GM12878 (cell line): ENCODE data around the gene NXPH1. TPM values are rescaled to one million over a fixed set of nuclear protein-coding genes. Genes with fewer than 3 reads are reported as not detected.

Experiments
- BMI1 ChIP-seq: fragments of 450-650 bp; IDR thresholded peaks from 2 replicates; pipeline ENCODE4 v1.6.1; 2016; ENCODE audit warnings: mild to moderate bottlenecking, moderate library complexity, borderline replicate concordance
- CEBPZ ChIP-seq: fragments of 150-350 bp; IDR thresholded peaks from 2 replicates; pipeline ENCODE4 v1.6.1; 2016; ENCODE audit warnings: low read depth, low read length
- EP300 ChIP-seq, 2 experiments: fragments of 150-350 bp in 1 of 2; IDR thresholded peaks; 2 replicates each; pipeline ENCODE4 v1.6.1; 2011 to 2012; ENCODE audit warnings: low read depth in 2 of 2, low read length in 2 of 2, borderline replicate concordance in 1 of 2, improper control_type of control experiment in 1 of 2, inconsistent platforms in 1 of 2; ENCODE audit not compliant: control insufficient read depth in 1 of 2
- EZH2 ChIP-seq: IDR thresholded peaks from 2 replicates; pipeline ENCODE4 v1.6.1; 2012; ENCODE audit warnings: low read depth, mild to moderate bottlenecking, control low read depth, inconsistent platforms, low read length, borderline replicate concordance; ENCODE audit not compliant: control insufficient read depth
- FOXK2 ChIP-seq: fragments of 450-650 bp; IDR thresholded peaks from 2 replicates; pipeline ENCODE4 v1.6.1; 2017; ENCODE audit warnings: mild to moderate bottlenecking, moderate library complexity
- IRF3 ChIP-seq: fragments of 450-650 bp; IDR thresholded peaks from 2 replicates; pipeline ENCODE4 v1.6.1; 2014; ENCODE audit warnings: mild to moderate bottlenecking
- LARP7 ChIP-seq: fragments of 450-650 bp; IDR thresholded peaks from 2 replicates; pipeline ENCODE4 v1.6.1; 2017; ENCODE audit warnings: mild to moderate bottlenecking
- PKNOX1 ChIP-seq: fragments of 450-650 bp; IDR thresholded peaks from 2 replicates; pipeline ENCODE4 v1.6.1; 2016; ENCODE audit warnings: mild to moderate bottlenecking
- RBBP5 ChIP-seq: fragments of 200-600 bp; sonication (generic); conservative IDR thresholded peaks from 2 replicates; pipeline ENCODE4 v1.6.1; 2016
- SMAD5 ChIP-seq: IDR thresholded peaks from 2 replicates; pipeline ENCODE4 v1.6.1; 2016; ENCODE audit warnings: antibody characterized with exemption, low read depth
- SMC3 ChIP-seq: IDR thresholded peaks from 2 replicates; pipeline ENCODE4 v1.6.1; 2011; ENCODE audit warnings: low read length, improper control_type of control experiment, borderline replicate concordance
- TBL1XR1 ChIP-seq: IDR thresholded peaks from 2 replicates; pipeline ENCODE4 v1.6.1; 2012; ENCODE audit warnings: low read depth, low read length, improper control_type of control experiment
- WRNIP1 ChIP-seq: IDR thresholded peaks from 2 replicates; pipeline ENCODE4 v1.6.1; 2011; ENCODE audit warnings: low read depth, low read length, improper control_type of control experiment, borderline replicate concordance
- ZBTB40 ChIP-seq: fragments of 450-650 bp; IDR thresholded peaks from 2 replicates; pipeline ENCODE4 v1.6.1; 2016; ENCODE audit warnings: mild to moderate bottlenecking, moderate library complexity, borderline replicate concordance
- ZNF592 ChIP-seq: fragments of 450-650 bp; IDR thresholded peaks from 2 replicates; pipeline ENCODE4 v1.6.1; 2017; ENCODE audit warnings: mild to moderate bottlenecking, moderate library complexity
- polyA plus RNA-seq, 11 experiments: library from polyadenylated mRNA; depleted of rRNA in 4 of 11; unstranded in 6 of 11; stranded (reverse) in 5 of 11; fragments of >200 nt; fragmentation: Nextera tagmentation in 4 of 11; fragmentation: Illumina TruSeq in 1 of 11; extraction: Ambion mirVana in 4 of 11; extraction: Trizol in 1 of 11; gene quantifications; 1 replicate in 1 of 11; 2 replicates in 10 of 11; pipeline versions ENCODE4 v1.2.1 to v1.2.3, GENCODE V29; 2011 to 2016; ENCODE audit warnings: inconsistent platforms in 2 of 11, missing spikeins in 2 of 11, low read depth in 1 of 11
- total RNA-seq, 4 experiments: library from RNA; depleted of rRNA in 3 of 4; stranded (reverse); fragments of >200 nt in 3 of 4; fragmentation: Illumina TruSeq in 1 of 4; extraction: Trizol in 1 of 4; gene quantifications; 2 replicates each; pipeline versions ENCODE4 v1.2.1 to v1.2.3, GENCODE V29; 2013 to 2021

Gene NXPH1
- total and polyA plus RNA-seq, 10 of the 15 experiments (the other 5 are each of a cell fraction or from before 2014, with no cell fraction given), result 0.06 to 0.34 TPM; not detected in 8

- TF ChIP-seq ZNF592 (no peak), TBL1XR1 (no peak), CEBPZ (no peak), RBBP5 (no peak), EZH2 (no peak), SMAD5 (no peak), ZBTB40 (no peak), BMI1 (no peak), FOXK2 (no peak), WRNIP1 (no peak), PKNOX1 (0 out of 2 replicates have a peak, but pooled peaks have one; percentile 18), EP300 (IDR thresholded peaks at IDR 0.05; ENCODE audit: borderline replicate concordance in 1 of 2, control insufficient read depth in 1 of 2, low read depth in 2 of 2, low read length in 2 of 2) (no peak), IRF3 (no peak), LARP7 (no peak), SMC3 (no peak)
Measured at GRCh38 chr7:8386926-8387550, 46.4 kb upstream of the NXPH1 start (continued).
